C1 segment of cervical spinal cord (tissue), 14 donors: ENCODE measurements around the gene CSNK2A3.
"Not testable (repeated sequence)": the region's sequence is repeated elsewhere in the genome, so short reads cannot be mapped to it uniquely, and the experiment has no call there.

Experiments
- DNase-seq, 14 donors: peaks; one replicate each; lab custom pipeline; 2025; lab: John Stamatoyannopoulos, UW

CSNK2A3 gene

DNA sequence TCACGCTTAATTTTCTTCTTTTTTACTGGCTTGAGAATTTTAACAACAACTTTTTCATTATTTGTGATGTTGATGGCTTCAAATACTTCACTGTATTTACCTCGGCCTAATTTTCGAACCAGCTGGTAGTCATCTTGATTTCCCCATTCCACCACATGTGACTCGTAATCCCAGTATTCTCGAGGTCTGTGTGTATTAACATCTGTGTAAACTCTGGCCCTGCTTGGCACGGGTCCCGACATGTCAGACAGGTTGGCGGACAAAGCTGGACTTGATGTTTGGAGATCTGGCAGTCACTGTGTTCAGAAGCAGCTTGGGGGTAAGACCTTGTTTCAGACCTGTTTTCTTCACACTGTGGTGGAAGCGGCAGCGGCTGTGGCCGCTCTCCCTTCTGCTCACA, at the start of gene CSNK2A3:
TSS of gene CSNK2A3 (minus strand) at position 373 of the 400 bp plus-strand sequence. CDS start at position 242, 131 bp downstream.
- DNase-seq = not testable (repeated sequence)

DNA sequence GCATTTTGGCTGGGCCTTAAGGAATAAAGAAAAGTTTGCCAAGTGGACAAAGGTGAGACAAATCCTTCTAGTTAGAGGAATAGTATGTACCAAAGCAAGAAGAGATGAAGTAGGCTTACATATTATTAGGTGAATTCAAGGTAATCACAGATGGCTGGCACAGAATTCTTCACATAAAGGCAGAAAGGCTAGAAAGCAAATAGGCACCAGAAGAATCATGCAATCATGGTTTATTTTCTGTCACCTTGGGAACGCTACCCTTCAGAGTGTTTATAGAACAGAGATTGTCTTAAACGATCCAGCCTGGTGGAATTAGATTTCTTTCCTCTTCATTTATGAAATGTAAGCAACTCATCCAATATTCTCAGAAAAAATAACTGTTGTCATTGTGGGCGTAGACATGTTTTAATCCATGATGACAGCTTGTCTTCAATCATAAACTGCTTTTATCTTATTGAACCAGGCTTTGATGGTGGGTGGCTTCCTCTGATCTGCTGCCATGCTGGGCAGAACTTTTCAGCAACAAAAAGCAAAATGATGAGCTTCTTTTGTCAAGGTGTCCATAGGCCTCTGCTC, 49.0 kb upstream of the CSNK2A3 start:
- DNase-seq = no peak

DNA sequence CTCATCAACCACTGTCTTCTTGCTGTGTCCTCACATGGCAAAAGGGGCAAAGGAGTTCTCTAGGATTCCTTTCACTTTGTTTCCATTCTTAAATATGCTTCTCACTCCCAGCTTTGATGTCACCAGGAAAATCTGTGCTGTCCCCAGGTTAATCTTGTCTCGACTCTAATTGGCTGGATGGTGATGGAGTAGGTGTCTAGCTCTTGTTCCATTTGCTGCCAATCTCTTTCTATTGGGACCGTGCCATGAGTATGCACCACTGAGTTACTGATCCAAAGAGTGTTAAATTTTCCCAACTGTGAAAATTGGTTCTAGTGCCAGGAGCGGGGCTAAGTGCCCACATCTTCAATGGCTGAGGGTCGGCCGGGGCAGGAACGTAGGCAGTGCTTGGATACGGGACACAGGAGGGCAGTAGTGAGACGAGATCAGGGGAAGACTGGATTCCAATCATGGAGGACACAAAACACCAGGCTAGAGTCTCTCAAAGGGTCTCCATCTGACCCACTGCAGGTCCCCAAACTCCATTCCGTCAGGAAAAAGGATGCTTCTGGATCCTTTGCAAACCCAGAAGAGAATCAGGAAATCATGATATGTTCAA, 47.7 kb upstream of the CSNK2A3 start:
- peak in 1 of 14 donors; percentile 36 for DNase-seq

DNA sequence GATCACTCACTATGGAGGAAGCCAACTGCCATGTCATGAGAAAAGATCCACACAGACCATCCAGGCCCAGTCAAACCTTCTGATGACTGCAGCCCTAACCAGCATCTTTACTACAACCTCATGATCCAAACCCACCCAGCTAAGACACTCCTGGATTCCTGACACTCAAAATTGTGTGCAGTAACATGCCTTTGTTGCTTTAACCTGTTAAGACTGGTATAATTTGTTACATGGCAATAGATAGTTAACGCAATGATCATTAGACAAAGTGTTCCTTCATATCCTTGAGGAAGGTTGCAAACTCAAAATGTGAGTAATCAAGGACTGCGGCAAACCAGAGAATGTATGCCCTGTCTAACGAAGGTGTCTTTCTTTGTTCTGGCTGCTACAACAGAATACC, 47.1 kb upstream of the CSNK2A3 start:
- DNase-seq = no peak

DNA sequence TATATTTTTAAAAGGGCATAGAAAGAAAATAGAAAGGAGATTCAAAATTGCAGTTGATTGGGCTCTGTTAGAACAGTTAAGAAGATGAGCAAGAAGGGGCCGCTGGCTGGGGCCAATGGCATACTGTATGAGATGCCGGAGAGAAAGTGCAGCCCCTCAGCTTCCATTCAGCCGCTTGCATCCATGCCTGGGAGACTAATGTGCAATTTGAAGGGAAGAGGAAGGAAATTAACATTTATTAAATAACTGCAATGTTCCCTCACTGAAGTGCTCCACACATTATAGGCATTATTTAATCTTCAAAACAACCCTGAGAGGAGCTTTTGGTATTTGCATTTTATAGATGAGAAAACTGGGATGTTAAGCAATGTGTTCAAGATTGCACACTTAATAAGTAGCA, 44.7 kb upstream of the CSNK2A3 start:
- DNase-seq = no peak

DNA sequence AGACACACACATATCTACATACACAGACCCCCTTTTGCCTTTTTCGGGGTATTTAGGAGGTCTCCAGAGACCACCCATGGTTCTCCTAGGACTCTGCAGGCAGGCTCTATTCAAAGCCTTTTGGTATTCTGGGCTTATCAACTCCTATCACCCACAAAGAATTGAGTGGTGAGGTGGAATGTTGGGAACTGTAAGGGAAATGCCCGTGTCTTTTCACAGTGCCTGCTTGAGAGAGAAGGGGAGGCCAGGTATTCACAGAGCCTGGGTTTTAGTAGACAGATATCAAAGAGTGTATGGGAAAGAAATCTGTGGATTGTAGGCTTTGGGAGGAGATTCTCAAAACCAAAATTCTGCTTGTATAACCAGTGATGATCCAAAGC, 44.0 kb upstream of the CSNK2A3 start:
- no peak for DNase-seq

DNA sequence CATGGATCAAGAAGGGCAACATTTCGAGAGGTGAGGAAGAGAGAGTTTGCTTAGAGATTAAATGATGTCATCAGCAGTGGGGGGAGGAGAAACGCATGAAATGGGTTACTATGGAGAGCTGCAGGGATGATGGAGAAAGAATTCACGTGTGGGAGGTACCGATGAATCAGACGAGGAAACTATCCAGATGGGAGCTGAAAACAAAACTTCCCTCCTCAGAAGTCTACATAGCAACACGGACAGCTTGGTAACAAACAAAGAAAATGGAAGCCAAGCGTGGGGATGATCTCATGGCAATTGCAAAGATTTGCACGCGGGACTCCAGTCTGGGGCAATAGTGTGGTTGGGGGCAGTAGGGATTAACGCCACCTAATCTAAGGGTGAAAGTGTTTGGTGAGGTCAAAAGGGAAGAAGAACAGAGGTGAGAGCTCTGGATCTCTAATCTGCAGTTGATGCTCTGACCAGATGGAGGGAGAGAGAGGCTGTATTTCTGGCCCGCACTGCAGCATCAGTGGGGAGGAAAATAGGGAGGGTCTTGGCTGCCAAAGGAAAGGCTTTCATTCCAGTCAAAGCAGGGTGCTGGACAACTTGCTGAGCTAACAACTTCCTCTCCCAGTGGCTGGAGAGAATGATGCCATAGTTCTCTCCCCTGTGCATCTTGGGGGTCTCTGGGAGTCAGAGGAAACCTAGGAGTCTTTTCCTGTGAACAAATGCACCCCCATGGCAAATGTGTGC, 43.4 kb upstream of the CSNK2A3 start:
- peak in 1 of 14 donors; percentile 37 for DNase-seq

DNA sequence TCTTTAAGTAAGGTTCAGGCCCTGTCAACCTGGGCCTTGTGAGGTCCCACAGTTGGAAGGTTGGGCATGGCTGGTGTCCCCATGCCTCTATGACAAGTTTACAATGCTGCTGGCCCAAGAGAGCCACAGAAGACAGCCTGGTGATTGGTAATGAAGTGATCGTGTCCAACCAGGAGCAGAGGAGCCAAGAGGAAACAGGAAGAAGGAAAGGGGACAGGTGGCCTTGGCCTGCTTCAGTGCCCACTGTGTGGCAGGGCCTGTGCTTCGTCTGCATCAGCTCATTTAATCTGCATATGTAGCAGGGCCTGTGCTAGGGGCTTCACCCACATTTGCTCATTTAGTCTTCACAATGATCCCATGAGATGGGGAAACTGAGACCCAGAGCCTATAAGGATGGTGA, 42.1 kb upstream of the CSNK2A3 start:
- DNase-seq = peak in 1 of 14 donors; percentile 47

DNA sequence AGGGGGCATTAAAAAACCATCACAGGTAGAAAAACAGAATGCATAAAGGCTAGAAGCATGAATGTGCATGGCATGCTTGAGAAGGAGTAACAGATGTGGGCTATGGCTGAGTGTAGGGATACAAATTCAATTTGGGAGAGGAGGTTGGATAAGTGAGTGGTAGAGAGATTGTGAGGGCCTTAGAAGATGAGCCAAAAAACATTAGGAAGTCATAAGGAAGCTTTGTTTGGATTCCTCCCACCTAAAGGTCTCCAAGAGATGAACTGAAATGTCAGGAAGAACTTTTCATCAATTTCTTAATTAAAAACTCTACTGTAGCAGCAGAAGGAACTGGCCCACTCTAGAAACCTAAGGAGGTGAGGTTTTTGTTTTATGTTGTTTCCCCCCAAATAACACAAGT, 41.2 kb upstream of the CSNK2A3 start:
- DNase-seq = no peak

DNA sequence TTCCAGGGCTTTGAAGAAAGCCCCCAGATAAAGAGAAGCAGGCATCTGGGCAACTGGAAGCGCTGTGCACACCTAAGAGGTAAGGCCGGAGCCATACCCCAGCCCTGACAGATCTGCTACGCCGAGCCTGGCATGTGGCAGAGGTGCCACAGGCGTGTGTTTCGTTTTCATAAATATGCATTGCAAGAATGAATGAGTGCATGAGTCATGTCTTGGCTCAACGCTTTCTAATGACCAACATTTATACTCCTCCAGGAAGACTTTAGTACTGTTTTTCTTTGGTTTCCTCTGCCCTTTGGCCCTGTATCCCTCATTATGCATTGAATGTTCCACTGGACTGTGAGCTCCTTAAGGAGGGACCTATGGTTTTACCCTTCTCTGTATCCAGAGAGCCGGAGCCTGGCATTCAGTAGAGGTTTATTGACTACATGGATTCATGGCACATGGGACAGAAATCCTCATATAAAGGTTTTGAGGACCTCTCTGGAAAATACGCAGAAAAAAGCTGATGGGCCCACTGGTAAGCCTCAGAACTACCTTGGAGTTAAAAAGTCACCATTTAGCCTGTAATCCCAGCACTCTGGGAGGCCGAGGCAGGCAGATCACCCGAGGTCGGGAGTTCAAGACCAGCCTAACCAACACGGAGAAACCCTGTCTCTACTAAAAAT, 38.9 kb upstream of the CSNK2A3 start:
- DNase-seq = no peak

DNA sequence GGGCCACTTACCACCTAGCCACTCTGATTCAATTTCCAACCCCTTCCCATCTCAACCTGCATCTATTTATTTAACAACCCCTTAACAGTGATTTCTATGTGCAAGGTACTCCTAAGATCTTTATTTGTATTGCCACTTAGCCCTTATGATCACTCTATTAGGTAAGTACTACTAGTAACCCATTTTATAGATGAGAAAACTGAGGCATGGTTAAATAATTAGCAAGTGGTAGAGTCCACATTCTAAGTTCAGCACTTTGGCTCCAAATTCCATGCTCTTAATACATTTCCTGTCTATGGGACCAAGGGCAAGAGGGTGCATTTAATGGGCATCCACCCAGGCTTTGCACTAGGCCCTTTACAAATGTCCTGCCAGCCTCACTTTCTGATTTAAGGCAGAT, 38.1 kb upstream of the CSNK2A3 start:
- DNase-seq = no peak

DNA sequence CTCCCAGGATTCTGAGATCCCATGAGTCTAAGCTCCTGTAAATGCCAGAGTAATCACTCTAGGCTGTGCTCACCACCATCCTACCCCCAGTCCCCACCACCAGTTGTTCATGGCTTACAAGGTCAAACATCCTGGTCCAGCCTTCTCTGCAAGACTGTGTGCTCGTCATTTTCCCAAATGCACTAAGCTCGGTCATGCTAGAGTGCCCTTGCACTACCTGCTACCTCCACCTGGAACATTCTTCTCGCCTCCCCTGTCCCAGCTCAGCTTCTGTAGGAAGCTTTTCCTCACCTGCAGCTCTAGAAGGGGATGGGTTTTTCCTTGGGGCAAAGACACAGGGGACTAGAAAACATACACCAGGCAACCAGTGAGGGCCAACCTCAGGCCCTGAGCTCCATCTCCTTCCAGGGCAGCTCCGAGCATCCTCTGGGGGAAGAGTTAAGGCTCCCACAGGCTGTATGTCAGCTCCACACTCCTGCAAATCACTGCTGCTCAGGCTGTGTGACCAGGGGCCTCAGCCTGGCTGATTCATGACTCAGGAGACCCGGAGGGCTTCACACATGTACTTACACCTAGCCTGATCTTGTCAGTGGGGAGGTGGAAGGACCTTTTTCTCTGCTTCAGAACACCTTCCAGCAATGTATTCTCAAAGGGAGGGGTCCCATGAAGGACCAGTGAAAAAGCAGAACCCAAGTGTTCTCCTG, 37.2 kb upstream of the CSNK2A3 start:
- DNase-seq = no peak

DNA sequence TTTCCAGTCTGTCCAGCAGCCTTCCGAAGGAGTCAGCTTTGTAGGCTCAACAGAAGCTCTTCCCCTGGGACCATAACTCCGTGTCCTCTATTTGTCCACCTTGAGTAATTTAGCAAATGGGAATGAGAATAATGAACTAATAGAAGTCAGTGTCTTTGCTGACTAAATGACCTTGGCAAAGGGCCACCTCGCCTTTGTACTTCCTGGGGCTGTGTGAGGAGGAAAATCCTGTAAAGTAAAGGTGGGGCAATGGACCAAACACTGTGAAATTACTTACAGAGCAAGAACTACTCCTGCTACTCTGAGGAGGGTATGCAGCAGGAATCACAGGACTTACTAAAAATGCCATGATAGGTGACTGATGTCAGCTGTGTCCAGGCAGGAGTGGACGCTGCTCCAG, 36.2 kb upstream of the CSNK2A3 start:
- DNase-seq = no peak

DNA sequence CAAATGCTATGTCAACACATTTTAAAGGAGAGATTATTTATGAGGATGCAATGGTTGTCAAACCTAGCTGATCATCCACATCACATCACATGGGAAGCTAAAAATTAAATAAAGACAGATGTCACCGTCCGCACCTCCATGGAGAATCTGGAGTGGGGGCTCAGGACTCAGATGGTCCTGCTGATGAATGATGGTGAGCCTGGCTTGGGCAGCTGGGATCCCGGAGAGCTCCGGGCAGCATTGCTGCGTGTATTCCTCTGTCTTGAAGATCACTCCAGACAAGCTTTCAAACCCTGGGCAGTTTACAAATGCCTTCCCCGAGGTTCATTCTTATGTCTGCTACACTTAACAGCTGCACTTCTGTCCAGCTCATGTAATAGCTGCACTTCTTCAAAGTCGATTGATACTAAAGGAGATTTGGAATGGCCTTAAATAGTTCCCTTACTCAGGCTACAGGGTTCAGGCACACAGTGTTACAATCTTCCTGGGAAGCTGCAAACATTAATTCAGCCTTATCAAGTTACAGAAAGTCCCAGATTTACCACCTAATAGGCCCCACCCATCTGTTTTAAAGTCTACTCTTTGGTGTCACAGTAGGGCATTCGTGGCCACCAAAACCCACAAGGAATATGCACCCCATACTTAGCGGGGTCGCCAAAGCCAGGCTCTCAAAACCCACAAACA, 34.7 kb upstream of the CSNK2A3 start:
- no peak for DNase-seq

DNA sequence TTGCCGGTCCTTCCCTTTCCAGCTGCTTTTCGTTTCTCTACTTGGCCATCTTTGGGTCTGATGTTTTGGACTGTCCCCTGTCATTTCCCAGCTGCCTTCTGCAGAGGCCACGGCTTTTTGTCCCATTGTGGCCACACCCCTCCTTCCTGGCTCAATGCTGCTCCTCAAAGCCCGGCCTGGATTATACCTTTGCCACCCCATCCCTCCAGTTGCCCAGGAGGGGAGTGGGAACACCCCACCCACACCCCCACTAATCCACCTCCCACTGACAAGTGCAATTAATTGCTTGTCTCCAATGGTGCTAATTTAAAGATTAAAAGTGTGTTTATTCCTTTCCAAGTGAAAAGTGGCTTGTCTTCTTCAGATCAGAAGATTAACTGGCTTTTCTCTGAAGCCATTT, 34.2 kb upstream of the CSNK2A3 start:
- DNase-seq = no peak

DNA sequence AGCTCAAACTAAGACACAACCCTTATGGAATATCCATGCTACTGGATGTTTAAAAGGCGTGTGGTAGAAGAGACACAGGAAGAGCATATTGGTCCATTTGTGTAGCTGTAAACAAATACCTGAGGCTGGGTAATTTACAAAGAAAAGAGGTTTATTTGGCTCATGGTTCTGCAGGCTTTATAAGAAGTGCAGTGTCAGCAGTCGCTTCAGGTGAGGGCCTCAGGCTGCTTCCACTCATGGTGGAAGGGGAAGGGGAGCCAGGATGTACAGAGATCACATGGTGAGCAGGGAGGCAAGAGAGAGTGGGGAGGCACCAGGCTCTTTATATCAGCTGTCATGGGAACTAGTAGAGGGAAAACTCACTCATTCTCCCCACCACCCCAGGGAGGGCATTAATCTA, 31.8 kb upstream of the CSNK2A3 start:
- no peak for DNase-seq

DNA sequence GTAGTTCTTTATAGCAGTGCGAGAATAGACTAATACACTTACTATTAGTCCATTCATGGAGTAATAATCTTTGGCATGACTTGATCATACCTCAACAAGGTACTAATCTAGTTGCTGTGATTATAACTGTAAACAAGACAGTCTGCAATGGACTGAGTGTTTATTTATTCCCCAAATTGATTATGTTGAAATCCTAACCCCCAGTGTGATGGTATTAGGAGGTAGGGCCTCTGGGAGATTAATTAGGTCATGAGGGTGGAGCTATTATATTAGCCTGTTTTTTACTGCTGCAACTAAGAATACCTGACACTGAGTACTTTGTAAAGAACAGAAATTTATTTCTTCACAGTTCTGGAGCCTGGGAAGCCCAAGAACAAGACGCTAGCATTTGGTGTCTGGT, 30.9 kb upstream of the CSNK2A3 start:
- DNase-seq = no peak

DNA sequence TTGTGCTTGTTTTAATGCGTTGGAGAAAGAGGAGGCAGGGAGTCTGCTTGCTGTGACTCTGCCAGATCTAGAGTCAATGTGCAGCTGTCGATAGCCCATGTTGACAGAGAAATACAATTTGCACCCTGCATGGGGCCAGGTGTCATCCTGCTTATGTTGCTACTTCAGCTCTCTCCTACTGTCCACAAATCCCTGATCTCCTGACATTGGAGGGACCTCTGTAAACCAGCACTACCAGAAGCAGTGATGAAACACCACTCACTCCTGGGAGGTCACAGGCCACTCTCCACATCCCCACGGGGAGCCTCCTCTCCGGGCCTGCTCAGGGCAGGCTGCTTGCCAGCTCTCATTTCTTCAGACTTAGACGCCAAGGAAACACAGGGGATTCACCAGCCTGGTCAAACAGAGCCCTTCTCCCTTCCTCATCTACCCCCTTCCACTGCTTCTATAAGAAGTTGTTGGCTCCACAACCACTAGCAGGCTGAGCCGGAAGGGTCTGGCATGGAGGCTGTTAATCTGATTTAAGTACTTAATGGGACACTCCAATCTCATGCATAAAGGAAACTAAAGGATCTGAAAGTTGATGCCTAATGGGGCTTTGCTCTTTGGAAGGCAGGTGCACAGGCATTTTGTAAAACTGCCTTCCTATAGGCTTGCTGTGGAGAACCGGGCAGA, 29.9 kb upstream of the CSNK2A3 start:
- DNase-seq = peak in 1 of 14 donors; percentile 84

DNA sequence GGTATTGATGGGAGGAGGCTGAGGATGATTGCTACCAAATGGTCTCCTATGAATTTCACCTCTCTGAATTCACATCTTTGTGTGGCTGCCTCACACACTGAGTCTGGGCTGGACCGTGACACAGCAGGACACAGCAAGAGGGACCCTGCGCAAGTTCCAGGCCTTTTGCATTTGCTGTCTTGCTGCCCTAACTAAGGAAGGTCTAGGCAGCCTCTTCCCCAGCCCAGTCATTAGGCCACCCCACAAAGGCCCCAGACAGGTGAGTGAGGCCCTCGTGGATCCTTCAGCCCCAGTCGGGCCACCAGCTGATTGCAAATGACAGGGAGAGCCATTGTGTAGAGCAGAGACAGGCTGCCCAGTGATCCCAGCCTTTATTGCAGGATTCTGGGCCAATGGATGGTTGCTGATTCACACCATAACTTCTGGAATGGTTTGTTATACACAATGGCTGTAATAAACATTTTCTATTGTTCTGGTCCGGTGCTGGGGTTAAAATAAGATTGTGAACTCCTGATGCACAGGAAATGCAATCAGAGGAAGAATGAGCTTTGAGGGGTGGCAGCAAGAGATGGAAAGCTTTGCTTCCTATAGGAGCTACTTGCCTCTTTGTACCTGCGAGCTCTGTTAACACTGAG, 28.5 kb upstream of the CSNK2A3 start:
- DNase-seq = no peak

DNA sequence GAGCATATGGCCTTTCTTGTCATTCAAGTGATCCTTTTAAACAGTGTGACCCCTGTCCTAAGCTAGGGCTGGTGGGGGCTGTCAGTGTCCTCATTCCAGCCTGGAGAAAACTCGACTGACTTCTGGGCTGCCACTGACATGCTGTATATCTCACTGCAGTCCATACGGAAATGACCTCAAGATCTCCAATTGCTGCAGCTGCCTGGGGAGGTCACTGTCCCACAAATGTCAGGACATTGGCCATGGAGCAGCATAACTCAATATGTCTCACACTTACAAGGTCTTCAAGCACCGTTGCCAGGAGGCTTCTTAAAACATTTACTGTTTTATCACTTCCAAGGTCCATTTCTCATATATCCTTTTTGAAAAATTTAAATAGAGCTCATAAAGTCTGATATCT, 27.8 kb upstream of the CSNK2A3 start:
- DNase-seq = no peak
